Activated CD8-positive, alpha-beta T cell treated with anti-CD3 and anti-CD28 coated beads for 36 hours (primary cell): ENCODE measurements around the gene P4HB. TPM values are rescaled to one million over a fixed set of nuclear protein-coding genes. Genes with fewer than 3 reads are reported as not detected.
A peak's percentile ranks its signal among the peaks of the same experiment; 100 is the strongest.

ENCODE experiments used
- ATAC-seq: fragments of 200-7000 bp; cut with Tn5 transposase; one replicate; pipeline ENCODE4 v1.10.0; 2021; ENCODE audit warnings: mild to moderate bottlenecking, moderate library complexity
- CTCF ChIA-PET: fragments of 350-600 bp; sonication (Branson Sonifier 250); formaldehyde crosslinking; loops from one replicate; lab custom pipeline; 2021; ENCODE audit warnings: antibody characterized with exemption; lab: Charles Lee
- POLR2A ChIA-PET: fragments of 350-600 bp; sonication (Branson Sonifier 250); formaldehyde crosslinking; loops from one replicate; lab custom pipeline; 2021; ENCODE audit warnings: antibody characterized with exemption; lab: Charles Lee
- DNase-seq: peaks from one replicate; pipeline ENCODE4 v3.0.0-alpha.2; 2020
- H3K27ac Mint-ChIP-seq: one replicate; pipeline ENCODE4 v1.8.0; 2021; ENCODE audit warnings: mild to moderate bottlenecking, mixed read lengths
- H3K27me3 Mint-ChIP-seq: one replicate; pipeline ENCODE4 v1.8.0; 2021; ENCODE audit warnings: mixed read lengths
- H3K36me3 Mint-ChIP-seq: one replicate; pipeline ENCODE4 v1.8.0; 2021; ENCODE audit warnings: low read depth, mixed read lengths
- H3K4me1 Mint-ChIP-seq: one replicate; pipeline ENCODE4 v1.8.0; 2021; ENCODE audit warnings: low read depth, mixed read lengths
- H3K4me3 Mint-ChIP-seq: one replicate; pipeline ENCODE4 v1.8.0; 2021; ENCODE audit warnings: mild to moderate bottlenecking, moderate library complexity, mixed read lengths
- H3K9me3 Mint-ChIP-seq: one replicate; pipeline ENCODE4 v1.8.0; 2021; ENCODE audit warnings: mixed read lengths
- CTCF ChIP-seq: fragments of 200-600 bp; IDR thresholded peaks from one replicate; pipeline ENCODE4 v1.8.0; 2022; ENCODE audit warnings: antibody characterized with exemption, mild to moderate bottlenecking
- intact Hi-C: fragments of 100-400 bp; cut with micrococcal nuclease; formaldehyde crosslinking; loops from one replicate; pipeline ENCODE4 v1.10.0; 2022
- total RNA-seq, 2 experiments: library from RNA; stranded (reverse); gene quantifications; one replicate each; pipeline ENCODE4 v1.2.3, GENCODE V29; 2021

Gene P4HB
- total RNA-seq, 2 experiments from 2014 or later, result 408 to 434 TPM

GRCh38 chr17:81809556-81809998, 50.8 kb downstream of the P4HB start:
- Mint-ChIP-seq H3K27ac (no peak overlapping the region), H3K4me1 (no peaks in the 10 kb centered on the region), H3K27me3 (peaks cover 15% of the 10 kb centered on the region), H3K4me3 (no peak overlapping the region), H3K9me3 (no peaks in the 10 kb centered on the region), H3K36me3 (no peaks in the 10 kb centered on the region)
- ChIA-PET POLR2A (no interaction called here), CTCF (no interaction called here)
- intact Hi-C loops, result no loop called here
- TF ChIP-seq CTCF, result no peak
- DNase-seq (no peak), ATAC-seq (no peak)

DNA sequence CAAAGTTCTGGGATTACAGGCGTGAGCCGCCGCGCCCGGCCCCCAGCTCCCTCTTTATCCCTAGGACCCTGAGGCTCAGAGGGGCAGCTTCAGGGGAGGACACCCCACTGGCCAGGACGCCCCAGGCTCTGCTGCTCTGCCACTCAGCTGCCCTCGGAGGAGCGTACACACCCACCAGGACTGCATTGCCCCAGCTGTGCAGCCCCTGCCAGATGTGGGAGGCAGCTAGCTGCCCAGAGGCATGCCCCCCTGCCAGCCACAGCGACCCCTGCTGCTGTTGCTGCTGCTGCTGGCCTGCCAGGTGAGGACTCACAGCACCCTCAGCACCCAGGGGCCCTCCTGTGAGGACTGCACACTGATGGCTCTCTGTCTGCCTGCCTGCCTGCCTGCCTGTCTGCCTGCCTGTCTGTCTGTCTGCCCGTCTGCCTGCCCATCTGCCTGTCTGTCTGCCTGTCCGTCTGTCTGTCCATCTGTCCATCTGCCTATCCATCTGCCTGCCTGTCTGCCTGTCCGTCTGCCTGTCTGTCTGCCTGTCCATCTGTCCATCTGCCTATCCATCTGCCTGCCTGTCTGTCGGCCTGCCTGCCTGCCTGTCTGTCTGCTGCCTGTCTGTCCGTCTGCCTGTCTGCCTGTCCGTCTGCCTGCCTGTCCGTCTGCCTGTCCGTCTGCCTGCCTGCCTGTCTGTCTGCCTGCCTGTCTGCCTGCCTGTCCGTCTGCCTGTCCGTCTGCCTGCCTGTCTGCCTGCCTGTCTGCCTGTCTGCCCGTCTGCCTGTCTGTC, 51.4 kb downstream of the P4HB start:
- peak; percentile 41 for DNase-seq
- CTCF ChIA-PET, result interaction anchor here (0.7 kb wide), 1 partner anchor 19 kb away, joined by 3 read pairs; no protein-coding TSS in a partner anchor
- no peak for TF ChIP-seq CTCF
- Mint-ChIP-seq H3K36me3 (no peaks in the 10 kb centered on the region), H3K27me3 (peaks cover 15% of the 10 kb centered on the region), H3K4me1 (no peaks in the 10 kb centered on the region), H3K27ac (no peak overlapping the region), H3K4me3 (no peak overlapping the region), H3K9me3 (no peaks in the 10 kb centered on the region)
- POLR2A ChIA-PET, result interaction anchor here (1.4 kb wide), 1 partner anchor 13 kb away, joined by 4 read pairs; no protein-coding TSS in a partner anchor
- intact Hi-C loops, result no loop called here
- peak; percentile 50 for ATAC-seq

- TF ChIP-seq CTCF, result no peak
- Mint-ChIP-seq H3K4me3 (no peak overlapping the region), H3K4me1 (no peaks in the 10 kb centered on the region), H3K9me3 (no peaks in the 10 kb centered on the region), H3K36me3 (no peaks in the 10 kb centered on the region), H3K27ac (no peak overlapping the region), H3K27me3 (peaks cover 20% of the 10 kb centered on the region)
- DNase-seq, result no peak
- POLR2A ChIA-PET, result interaction anchor here (0.9 to 1.4 kb wide), 2 partner anchors 13 to 14 kb away, joined by 4 read pairs; no protein-coding TSS in a partner anchor
- no peak for ATAC-seq
- intact Hi-C loops, result no loop called here
- CTCF ChIA-PET, result interaction anchor here (1.6 kb wide), 1 partner anchor 77 kb away, joined by 5 read pairs; no protein-coding TSS in a partner anchor
Observed at GRCh38 chr17:81807839-81808238, 52.5 kb downstream of the P4HB start.

DNA sequence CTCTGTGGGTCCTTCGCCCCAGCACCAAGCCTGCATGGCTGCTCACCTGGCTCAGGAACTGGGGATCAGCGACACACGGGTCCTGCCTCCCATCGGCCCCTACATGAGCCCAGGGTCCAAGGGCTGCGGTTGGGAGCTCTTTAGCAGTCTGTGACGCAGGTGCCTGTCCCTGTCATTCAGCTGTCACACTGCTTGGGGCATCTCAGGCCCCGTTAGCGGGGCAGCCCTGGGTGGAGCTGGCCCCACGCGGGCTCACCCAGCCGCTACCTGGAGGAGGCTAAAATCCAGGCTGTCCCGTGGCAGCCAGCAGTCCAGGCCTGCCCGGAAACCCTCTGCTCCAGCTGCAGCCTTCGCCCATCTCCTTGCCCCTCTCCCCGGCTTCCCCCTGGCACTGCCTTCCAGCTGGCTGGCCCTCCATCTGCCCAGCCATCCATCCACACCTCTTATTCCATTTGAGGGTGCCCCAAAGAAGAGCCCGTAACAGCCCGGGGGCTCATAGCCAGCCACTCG, 53.1 kb downstream of the P4HB start:
- no peaks in the 10 kb centered on the region for H3K9me3 Mint-ChIP-seq
- H3K4me3 Mint-ChIP-seq, result no peak overlapping the region
- no peak for TF ChIP-seq CTCF
- no peak overlapping the region for H3K27ac Mint-ChIP-seq
- H3K36me3 Mint-ChIP-seq, result no peaks in the 10 kb centered on the region
- ATAC-seq (no peak), DNase-seq (no peak)
- ChIA-PET CTCF (interaction anchor here (1.6 kb wide), 1 partner anchor 77 kb away, joined by 5 read pairs; no protein-coding TSS in a partner anchor), POLR2A (interaction anchor here (0.9 to 1.4 kb wide), 3 partner anchors 13 to 98 kb away, joined by 4 read pairs; no protein-coding TSS in a partner anchor)
- intact Hi-C loops, result no loop called here
- peaks cover 26% of the 10 kb centered on the region for H3K27me3 Mint-ChIP-seq
- no peaks in the 10 kb centered on the region for H3K4me1 Mint-ChIP-seq
